DOHH2 (cell line): ENCODE results near the gene ITGA8.
"Not testable (repeated sequence)": the region's sequence is repeated elsewhere in the genome, so short reads cannot be mapped to it uniquely, and the experiment has no call there.

Experiments
- CTCF ChIP-seq: fragments of 200-600 bp; sonication (generic); IDR thresholded peaks from one replicate; pipeline ENCODE4 v1.5.1; 2014; ENCODE audit warnings: antibody characterized with exemption, mild to moderate bottlenecking, low read depth, low read length; ENCODE audit not compliant: poor library complexity, severe bottlenecking
- EZH2phosphoT487 ChIP-seq: fragments of 200-600 bp; sonication (generic); IDR thresholded peaks from 2 replicates; pipeline ENCODE4 v1.6.1; 2017; ENCODE audit warnings: borderline replicate concordance, mild to moderate bottlenecking, antibody characterized with exemption, low read length, moderate library complexity, mixed read lengths

GRCh38 chr10:15475439-15475838 is 244.3 kb downstream of the ITGA8 start:
- not testable (repeated sequence) for TF ChIP-seq CTCF, EZH2phosphoT487
